ENCODE measurements around the gene SYTL3.
"Not testable (repeated sequence)": the region's sequence is repeated elsewhere in the genome, so short reads cannot be mapped to it uniquely, and the experiment has no call there.

The SYTL3 gene

DNA sequence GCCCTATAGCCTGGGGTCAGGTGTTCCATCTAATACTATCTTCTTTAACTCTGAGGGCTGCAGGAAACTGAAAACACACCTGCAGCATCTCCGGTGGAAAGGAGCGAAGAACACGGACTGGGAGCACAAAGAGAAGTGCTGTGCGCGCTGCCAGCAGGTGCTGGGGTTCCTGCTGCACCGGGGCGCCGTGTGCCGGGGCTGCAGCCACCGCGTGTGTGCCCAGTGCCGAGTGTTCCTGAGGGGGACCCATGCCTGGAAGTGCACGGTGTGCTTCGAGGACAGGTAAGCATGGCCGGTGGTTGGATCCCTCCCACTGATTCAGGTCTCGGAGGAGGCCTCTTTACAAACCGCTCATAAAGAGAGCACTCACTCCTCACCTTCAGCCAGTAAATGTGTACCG is 15.5 kb downstream of the SYTL3 start:
- no peak for DNase-seq

DNA sequence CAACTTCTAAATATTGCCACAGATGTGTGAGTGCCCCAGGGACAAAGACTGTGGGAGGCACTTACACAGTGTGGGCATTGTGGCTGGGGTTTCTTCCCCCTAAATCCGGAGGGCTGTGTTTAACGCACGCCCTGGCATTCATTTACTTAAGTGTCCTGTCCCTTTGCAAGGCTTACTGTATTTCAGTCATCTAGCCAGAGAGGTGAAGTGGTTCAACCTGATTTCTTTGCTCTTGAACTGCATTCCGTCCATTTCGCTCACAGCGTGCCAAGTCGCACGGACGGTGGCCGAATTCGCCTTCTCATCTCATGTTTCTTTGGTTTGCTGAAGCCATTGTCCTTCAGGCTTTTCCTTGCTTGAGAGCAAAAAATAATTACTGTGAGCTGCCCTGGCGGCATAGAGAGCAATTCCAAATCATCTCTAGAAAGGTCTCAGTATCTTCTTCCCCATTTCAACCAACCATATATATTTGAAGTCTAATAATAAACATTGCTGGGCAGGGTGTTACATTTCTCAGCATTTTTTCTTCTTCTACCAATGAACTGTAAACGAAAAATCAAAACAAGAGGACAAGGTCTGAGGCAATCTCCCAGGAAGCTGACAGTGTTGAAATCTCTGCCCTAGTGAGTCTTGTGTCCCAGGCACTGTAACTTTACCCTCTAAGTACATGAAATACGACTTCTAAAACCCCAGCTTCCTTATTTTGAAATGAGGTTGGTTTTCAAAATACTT is 16.9 kb downstream of the SYTL3 start:
- DNase-seq = no peak

DNA sequence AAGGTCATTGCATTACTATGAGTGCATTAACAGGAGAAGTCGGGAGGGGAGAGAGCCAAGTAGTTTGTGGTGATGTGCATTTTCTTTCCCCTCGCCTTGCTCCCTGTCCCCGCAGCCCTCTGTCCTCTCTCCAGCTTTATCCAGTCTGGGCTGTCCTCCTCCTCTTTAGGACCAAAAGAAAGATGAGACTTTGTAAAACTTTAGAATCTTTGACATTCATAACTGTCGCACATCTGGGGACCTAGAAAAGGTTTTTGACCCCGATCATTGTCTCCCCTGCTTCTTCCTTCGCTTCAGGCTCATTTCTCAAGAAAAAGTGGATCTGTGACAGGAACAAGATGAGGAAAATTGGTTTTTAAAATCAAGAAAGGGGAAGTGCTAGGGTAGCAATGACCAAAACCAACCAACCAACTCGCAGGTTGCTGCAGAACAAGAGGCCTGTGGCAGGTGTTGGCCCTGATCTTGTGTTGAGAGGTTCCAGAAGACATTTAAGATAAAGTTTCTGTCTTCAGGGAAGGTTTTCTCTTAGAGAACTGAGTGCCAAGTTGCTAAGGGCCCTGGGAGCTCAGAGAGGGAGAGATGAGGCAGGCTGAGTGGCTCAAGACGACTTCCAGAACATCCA is 17.6 kb downstream of the SYTL3 start:
- DNase-seq = no peak

DNA sequence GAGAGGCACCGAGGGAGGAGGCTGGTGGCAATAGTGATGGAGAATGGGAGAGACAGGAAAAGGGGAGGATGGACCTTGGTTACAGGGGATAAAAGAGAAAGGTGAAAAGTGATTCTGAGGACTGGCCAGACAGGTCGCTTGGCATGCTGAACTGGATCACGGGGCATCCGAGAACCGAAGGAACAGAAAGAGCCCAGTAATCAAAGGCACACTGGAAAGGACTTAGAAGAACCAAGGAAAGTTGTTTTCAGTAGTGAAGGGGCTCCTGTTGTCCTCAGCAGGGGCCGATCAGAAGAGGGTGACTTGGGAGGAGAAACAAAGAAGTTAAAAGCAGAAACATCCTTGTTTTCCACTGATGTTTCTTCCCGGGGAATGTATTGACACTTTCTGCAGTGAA is 18.9 kb downstream of the SYTL3 start:
- no peak for DNase-seq

DNA sequence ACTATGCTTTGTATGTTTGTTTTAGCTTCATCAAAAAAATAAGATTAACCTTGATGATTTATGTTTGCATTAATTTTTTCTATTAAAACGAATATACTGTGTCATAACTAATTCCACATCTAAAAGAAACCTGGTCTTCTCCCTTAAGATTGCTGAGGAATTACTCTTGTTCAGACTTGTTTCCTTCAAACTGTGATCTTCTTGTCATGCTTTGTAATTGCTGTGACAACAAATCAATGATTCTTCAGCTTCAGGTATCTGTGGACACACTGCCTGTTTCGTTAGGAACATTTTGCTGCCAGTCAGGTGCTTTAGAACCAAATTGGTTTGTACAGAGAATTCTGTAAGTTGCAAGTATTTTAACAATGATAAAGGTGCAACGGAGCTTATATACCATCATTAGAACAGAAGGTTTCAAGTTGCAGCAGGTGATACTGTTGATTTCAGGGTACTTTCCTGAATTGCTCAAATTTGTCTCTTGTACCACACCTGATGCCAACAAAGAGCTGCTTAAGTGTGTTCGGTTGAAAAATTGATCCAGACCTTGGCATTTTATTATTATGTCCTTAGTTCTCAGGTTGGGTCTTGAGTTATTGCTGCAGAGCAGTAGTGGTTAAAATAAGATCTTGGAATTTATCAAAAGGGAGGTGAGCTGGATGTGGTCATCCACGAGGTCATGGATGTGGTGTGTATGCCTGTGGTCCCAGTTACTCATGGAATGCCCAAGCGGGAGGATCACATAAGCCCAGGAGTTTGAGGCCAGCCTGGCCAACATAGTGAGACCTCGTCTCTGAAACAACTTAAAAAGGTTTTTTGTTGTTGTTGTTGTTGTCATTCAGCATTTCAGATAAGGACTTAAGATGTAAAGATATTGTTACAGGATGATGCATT is 19.5 kb downstream of the SYTL3 start:
- no peak for DNase-seq

DNA sequence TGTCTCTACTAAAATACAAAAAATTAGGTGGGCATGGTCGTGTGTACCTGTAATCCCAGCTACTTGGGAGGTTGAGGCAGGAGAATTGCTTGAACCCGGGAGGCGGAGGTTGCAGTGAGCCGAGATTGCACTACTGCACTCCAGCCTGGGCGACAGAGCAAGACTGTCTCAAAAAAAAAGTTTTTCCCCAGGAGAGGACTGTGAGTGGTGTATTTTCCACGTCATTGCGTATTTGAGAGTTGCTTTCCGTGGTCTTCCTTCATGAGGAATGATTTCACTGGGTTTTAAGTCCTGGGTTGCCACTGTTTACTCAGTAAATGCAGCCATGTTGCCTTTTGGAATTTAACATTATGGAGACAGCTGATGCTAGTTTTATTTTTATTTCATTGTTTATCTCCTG is 22.3 kb downstream of the SYTL3 start:
- DNase-seq = not testable (repeated sequence)

DNA sequence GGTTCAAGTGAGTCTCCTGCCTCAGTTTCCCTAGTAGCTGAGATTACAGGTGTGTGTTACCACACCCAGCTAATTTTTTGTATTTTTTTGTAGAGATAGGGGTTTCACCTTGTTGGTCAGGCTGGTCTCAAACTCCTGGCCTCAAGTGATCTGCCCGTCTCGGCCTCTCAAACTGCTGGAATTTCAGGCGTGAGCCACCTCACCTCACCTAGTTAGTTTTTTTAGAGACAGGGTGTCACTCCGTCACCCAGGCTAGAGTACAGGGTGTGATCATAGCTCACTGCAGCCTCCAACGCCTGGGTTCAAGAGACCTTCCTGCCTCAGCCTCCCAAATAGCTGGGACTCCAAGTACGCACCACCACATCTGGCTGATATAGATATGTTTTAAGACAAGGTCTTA is 22.9 kb downstream of the SYTL3 start:
- DNase-seq = no peak

DNA sequence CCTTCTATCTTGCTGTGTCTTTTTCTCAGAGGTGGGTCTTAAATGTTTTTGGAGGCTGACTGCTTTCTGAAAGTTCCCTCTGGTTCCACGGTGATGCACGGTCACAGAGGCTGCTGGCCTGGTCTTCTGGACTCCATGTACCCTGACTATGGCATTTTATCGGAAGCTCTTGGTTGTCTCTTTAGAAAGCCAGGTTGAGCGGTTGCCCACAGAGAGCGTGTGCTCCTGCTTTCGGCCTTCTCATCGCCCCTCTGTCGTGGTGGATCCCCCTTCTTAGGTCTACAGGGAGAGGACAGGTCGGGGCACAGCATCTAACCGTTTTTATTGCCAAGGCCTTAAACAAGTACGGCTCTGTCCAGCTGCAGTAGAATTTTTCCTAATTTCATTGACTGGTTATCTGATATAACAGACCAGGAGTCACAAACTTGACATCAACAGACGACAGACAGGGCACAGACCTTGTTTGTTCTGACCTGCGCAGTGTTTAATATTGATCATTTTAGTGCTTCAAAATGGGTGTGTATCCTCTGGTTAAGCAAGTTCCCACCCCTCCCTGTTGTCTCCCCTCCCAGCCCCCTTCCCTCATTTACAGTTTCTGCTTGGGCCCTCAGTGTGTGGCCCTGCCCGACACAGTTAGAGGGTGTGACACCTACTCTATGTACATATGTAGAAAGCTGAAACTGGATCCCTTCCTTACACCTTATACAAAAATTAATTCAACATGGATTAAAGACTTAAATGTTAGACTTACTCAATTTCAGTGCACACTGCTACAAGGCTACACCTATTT is 24.7 kb downstream of the SYTL3 start:
- no peak for DNase-seq

DNA sequence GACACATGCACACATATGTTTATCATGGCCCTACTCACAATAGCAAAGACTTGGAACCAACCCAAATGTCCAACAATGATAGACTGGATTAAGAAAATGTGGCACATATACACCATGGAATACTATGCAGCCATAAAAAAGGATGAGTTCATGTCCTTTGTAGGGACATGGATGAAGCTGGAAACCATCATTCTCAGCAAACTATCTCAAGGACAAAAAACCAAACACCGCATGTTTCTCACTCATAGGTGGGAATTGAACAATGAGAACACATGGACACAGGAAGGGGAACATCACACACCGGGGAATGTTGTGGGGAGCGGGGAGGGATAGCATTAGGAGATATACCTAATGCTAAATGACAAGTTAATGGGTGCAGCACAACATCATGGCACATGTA is 27.2 kb downstream of the SYTL3 start:
- not testable (repeated sequence) for DNase-seq

DNA sequence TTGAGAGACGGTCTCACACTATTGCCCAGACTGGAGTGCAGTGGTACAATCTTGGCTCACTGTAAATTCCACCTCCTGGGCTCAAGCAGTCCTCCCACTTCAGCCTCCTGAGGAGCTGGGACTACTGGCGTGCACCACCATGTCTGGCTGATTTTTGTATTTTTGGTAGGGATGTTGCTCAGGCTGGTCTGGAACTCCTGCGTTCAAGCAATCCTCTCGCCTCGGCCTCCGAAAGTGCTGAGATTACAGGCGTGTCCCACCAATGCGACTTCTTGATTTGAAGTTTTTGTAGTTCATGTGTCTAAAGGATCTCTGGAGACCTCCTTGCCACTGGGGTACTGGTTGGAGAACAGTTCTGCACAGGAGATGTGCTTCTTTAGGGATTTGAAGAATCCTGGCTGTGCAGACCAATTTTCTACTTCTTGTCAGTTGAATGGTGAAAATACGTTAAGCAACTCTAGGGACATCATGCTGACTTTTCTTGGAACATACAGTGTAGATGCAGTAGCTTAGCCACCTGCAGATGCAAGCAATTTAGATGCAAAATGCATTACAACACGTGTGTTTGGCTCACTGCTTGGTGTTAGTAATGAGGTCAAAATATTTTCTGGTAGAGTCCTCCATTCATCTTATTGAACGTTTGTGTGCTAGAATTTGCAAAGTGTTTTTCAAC is 28.2 kb downstream of the SYTL3 start:
- no peak for DNase-seq

DNA sequence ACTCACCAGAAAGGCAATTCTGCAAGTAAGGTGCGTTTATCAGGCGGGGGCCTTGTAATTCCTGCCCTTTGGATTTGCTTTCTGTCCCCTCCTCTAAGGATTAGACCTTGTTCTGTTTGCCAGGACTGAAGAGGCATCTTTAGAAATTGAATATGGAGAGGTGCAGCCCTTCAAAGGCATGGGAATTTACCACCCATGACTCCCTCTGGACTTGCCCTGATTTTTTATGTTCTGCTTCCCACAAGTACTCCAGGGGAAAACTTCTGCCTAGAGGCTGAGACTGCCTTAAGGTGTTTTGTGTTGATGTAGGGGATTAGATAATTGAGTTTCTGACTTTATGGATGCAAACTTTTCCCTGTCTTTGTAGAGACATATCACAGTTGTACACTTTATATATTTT is 30.2 kb downstream of the SYTL3 start:
- no peak for DNase-seq

DNA sequence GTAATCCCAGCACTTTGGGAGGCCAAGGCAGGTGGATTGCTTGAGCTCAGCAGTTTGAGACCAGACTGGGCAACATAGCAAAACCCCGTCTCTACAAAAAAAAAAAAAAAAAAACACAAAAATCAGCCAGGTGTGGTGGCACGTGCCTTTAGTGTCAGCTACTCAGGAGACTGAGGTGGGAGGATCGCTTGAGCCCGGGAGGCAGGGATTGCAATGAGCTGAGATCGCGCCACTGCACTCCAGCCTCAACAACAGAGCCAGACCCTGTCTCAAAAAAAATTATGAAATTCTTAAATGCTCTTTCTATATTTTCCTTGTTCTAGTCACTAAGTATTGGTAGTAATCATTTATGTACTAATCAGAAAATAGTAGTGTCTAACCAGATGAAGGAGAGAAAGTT is 30.6 kb downstream of the SYTL3 start:
- no peak for DNase-seq

DNA sequence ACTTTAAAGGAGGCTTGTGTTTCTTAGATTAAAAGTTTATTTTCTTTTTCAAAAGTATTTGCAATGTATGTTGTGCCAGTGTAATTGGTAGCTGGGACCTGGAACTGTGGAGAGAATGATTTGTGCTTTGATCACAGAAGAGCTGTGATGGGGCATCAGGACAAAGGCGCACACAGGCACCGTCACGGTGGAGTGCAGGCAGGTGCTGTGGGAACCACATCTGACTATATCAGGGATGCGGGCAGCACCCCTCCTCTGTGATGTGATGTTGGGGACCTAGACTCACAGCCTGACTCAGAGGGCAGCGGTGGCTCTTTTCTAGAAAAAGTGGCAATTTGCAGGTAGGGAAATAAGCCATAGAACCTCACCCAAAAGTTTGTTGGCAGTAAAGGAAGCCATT is 34.5 kb downstream of the SYTL3 start:
- DNase-seq = no peak

DNA sequence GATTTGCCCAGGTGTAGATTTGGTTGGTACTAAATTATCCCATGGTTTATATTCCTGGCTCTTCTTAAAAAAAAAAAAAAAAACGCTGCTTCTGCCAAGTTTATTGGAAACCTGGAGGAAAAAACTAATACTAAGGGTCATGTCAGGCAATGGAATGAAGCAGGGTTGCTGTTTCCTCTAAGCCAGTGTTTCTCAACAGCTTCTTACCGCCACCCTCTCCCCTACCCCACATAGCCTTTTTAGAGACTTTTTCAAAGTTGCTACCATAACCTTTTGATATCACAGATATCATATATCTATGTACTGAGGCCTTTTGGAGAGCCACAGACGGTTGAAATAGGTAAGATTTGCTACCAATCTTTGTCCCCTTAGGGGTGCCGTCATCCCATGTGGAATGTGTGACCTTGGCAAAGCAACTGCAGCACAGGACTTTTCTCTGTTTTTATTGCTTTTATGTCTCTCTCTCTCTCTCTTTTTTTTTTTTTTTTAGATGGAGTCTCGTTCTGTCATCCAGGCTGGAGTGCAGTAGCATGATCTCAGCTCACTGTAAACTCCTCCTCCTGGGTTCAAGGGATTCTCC is 35.0 kb downstream of the SYTL3 start:
- no peak for DNase-seq

DNA sequence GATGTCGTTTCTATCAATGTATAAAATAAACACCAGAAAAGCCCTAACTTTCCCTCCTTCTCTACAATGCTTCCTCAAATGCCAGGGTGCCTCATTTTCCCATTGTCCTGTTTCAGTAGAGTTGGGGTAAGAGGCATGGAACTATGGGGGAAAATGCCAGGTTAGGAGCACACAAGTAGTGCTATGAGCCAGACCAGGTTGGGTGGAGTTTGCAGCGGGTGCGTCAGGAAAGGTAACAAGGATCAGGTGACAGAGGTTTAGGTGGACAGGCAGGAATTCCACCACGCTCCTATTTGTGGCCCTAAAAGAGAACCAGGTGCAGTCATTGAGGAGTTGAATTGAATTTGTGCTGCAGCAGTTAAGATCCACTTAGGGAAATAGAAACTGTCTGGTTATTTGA is 36.5 kb downstream of the SYTL3 start:
- no peak for DNase-seq

DNA sequence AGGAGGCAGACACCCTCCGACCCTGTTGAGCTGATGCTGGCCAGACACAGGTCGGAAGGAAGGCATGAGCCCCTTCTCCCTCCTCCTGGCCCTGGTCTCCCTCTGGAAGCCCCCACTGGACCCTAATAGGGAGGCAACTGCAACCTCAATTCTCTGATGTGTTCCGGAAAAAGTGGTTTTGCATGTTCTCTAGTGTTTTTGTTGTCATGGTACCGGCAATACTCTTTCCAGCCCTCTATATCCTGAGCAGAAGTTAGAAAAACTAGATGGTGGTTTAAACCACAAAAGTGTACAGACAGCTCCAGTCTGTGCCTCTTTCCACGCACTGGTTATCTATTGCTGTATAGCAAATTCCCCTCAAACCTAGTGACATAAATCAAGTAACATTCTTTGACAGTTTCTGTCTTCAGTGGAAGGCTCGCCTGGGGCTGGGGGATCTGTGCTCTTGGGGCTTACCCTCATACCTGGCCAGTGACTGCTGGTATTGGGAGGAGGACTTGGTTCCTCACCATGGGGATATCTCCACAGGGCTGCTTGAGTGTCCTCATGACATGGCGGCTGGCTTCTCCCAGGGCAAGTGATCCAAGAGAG is 37.0 kb downstream of the SYTL3 start:
- no peak for DNase-seq

DNA sequence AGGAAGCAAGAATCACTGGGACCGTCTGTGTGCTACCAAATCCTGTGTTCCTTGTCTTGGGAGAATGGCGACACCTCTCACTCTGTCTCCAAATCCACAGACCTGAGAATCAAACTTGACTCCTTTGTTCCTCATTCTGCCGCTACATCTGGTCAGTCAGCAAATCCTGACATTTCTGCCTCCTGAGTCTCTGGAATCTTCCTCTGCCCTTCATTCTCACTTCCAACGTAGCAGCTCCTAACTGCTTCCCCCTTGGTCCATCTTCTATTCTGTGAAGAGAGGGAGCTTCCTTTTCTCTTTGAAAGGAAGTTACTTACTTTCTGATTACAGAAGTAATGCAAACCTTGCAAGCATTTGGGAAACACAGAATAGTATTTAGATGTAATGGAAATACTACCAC is 37.7 kb downstream of the SYTL3 start:
- DNase-seq = no peak

DNA sequence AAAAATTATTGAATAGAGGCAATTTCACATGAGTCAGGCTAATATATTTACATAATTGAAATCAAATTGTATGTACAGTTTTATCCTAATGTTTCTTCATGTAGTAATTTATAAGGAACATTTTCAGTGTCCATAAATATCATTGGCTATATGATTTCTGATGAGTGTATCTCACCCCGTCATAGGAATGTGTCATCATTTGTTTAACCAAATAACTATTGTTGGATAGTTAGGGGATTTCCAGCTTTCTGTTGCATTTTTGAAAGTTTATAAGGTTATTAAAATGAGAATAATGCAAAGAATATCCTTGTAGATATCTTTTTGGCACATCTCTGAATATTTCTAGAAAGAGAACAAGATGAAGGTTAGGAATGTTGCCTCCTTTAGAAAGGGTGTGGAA is 39.0 kb downstream of the SYTL3 start:
- DNase-seq = no peak

DNA sequence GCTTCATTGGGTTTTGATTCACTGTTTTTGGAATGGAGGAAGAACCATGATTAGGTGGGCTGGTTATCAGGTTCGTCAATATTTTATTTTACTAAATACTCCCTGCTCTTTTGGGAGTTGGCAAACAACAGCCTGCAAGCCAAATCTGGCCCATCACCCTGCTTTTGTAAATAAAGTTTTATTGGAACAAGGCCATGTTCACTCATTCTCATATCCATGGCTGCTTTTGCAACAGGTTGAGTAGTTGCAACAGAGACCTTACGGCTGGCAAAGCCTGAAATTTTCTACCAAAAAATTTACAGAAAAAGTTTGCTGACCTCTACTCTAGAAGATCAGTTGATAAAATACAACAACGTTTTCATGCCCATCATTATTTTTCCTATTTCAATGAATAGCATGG is 45.1 kb downstream of the SYTL3 start:
- DNase-seq = no peak

DNA sequence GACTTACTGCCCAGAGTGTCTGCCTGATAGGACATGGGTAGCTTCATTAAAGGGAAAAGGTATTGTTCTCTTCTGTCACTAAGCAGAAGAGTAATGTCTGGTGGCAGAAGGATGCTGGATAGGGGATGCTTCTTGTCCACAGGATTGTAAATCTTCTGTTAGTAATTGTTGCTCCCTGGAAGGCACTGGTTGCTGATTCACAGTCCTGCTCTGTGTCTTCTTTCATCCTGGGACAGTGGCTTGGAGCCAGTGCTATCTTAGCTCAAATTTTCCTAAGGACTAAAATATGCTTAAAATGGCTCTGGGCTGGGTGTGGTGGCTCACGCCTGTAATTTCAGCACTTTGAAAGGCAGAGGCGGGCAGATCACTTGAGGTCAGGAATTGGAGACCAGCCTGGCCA is 48.0 kb downstream of the SYTL3 start:
- DNase-seq = no peak

DNA sequence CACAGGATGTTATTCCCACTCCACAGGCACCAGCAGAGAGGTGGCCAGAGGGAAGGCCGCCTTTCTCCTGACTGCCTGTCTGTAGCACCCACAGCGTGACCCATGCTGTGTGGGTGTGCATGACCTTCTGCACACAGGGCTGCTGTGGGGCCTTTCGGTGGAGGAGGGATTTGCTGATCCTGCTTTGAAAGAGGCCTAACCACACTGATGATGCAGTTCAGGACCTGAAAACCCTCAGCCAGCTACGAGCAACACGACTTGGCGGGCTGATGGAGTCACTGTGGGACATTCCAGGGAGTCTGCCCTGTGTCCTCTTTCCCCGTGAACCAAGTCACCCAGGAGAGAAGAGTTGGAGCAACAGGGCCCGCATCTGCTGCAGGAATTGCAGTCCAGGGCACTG is 49.1 kb downstream of the SYTL3 start:
- DNase-seq = no peak

DNA sequence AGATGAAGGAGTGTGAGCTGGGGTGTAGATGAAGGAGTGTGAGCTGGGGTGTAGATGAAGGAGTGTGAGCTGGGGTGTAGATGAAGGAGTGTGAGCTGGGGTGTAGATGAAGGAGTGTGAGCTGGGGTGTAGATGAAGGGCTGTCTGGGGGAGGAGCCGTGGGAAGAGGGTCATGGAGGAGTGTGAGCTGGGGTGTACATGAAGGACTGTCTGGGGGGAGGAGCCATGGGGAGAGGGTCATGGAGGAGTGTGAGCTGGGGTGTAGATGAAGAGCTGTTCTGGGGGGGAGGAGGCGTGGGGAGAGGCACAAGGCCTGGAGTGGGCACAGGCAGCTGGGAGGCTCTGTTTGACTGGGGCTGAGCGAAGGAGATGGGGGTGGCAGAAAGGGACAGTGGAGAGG is 51.4 kb downstream of the SYTL3 start:
- DNase-seq = not testable (repeated sequence)

Measured in NCI-H446 (cell line).